ENCODE data around the gene OXER1.

OXER1 gene

DNA sequence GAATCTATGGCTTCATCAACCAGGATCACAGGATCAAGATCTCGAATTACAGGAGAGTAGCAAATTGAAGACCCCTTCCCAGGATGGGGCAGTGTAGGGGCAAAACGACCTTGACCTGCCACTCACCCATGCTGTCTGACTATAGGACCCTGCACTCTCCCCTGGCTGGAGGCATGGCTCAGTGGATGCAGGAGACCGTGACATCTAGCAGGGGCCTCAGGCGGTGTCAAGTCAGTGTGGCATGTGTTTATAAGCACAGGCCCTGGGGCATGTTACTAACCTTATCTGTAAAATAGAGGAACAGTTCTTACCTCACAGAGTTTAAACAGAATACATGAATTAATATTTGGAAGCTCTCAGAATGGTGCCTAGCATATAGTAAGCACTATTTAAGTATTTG is 24.9 kb upstream of the OXER1 start:
- ChIA-PET CTCF (no interaction called here), POLR2A (no interaction called here)
- no peak for TF ChIP-seq BCL11A (tag by site-specific recombination; IDR thresholded peaks at IDR 0.05; ENCODE audit: low read depth)
- no peak for TF ChIP-seq HOXA7 (CRISPR knock-in tag; IDR thresholded peaks at IDR 0.05; ENCODE audit: borderline replicate concordance)
- Histone ChIP-seq H3K4me3 (ENCODE audit: low read depth, low read length) (no peak overlapping the region), H3K27ac (ENCODE audit: extremely low read depth, low read depth, low read length) (no peak overlapping the region), H3K9me3 (ENCODE audit: control insufficient read depth, insufficient read depth, low read depth, low read length) (no peaks in the 10 kb centered on the region), H3K4me1 (ENCODE audit: control insufficient read depth, insufficient read depth, low read length) (no peaks in the 10 kb centered on the region), H3K36me3 (ENCODE audit: control insufficient read depth in 2 of 2, insufficient read depth in 1 of 2, low read length in 2 of 2) (no peaks in the 10 kb centered on the region)

- Histone ChIP-seq H3K4me1 (ENCODE audit: control insufficient read depth, insufficient read depth, low read length) (no peaks in the 10 kb centered on the region), H3K36me3 (ENCODE audit: control insufficient read depth in 2 of 2, insufficient read depth in 1 of 2, low read length in 2 of 2) (no peaks in the 10 kb centered on the region), H3K4me3 (ENCODE audit: low read depth, low read length) (no peak overlapping the region), H3K27ac (ENCODE audit: extremely low read depth, low read depth, low read length) (no peak overlapping the region), H3K9me3 (ENCODE audit: control insufficient read depth, insufficient read depth, low read depth, low read length) (no peaks in the 10 kb centered on the region)
- CTCF ChIA-PET: no interaction called here
- POLR2A ChIA-PET: no interaction called here
- TF ChIP-seq ZNF280C (tag by site-specific recombination; IDR thresholded peaks at IDR 0.05): no peak
- TF ChIP-seq TRIM28 (IDR thresholded peaks at IDR 0.05; ENCODE audit: borderline replicate concordance, low read length): no peak
These were observed 24.5 kb upstream of the OXER1 start for GRCh38 chr2:42788478-42788793.

- TF ChIP-seq ZNF571 (tag by site-specific recombination; IDR thresholded peaks at IDR 0.05) (no peak), ZIC2 (tag by site-specific recombination; IDR thresholded peaks at IDR 0.05) (0 out of 2 replicates have a peak, but pooled peaks have one; percentile 12), TCF7L2 (IDR thresholded peaks at IDR 0.05; ENCODE audit: borderline replicate concordance, low read depth, low read length) (no peak), EGR2 (tag by site-specific recombination; IDR thresholded peaks at IDR 0.05; ENCODE audit: low read depth) (peak; percentile 67), ZFHX2 (tag by site-specific recombination; conservative IDR thresholded peaks at IDR 0.05) (peak; percentile 83)
- no peak overlapping the region for H3K4me3 ChIP-seq (ENCODE audit: low read depth, low read length)
- H3K4me1 ChIP-seq (ENCODE audit: control insufficient read depth, insufficient read depth, low read length): no peaks in the 10 kb centered on the region
- CTCF ChIA-PET: no interaction called here
- POLR2A ChIA-PET: no interaction called here
- no peaks in the 10 kb centered on the region for H3K9me3 ChIP-seq (ENCODE audit: control insufficient read depth, insufficient read depth, low read depth, low read length)
- H3K27ac ChIP-seq (ENCODE audit: extremely low read depth, low read depth, low read length): no peak overlapping the region
- H3K36me3 ChIP-seq (ENCODE audit: control insufficient read depth in 2 of 2, insufficient read depth in 1 of 2, low read length in 2 of 2): no peaks in the 10 kb centered on the region
These were observed 24.0 kb upstream of the OXER1 start for GRCh38 chr2:42787788-42788477.

- ChIA-PET CTCF (interaction anchor here (0.5 kb wide), 1 partner anchor 158 kb away, joined by 3 read pairs; no protein-coding TSS in a partner anchor), POLR2A (no interaction called here)
- Histone ChIP-seq H3K4me1 (ENCODE audit: control insufficient read depth, insufficient read depth, low read length) (no peaks in the 10 kb centered on the region), H3K4me3 (ENCODE audit: low read depth, low read length) (no peak overlapping the region), H3K36me3 (ENCODE audit: control insufficient read depth in 2 of 2, insufficient read depth in 1 of 2, low read length in 2 of 2) (no peaks in the 10 kb centered on the region), H3K9me3 (ENCODE audit: control insufficient read depth, insufficient read depth, low read depth, low read length) (no peaks in the 10 kb centered on the region), H3K27ac (ENCODE audit: extremely low read depth, low read depth, low read length) (no peak overlapping the region)
- TF ChIP-seq, protein P1, sequence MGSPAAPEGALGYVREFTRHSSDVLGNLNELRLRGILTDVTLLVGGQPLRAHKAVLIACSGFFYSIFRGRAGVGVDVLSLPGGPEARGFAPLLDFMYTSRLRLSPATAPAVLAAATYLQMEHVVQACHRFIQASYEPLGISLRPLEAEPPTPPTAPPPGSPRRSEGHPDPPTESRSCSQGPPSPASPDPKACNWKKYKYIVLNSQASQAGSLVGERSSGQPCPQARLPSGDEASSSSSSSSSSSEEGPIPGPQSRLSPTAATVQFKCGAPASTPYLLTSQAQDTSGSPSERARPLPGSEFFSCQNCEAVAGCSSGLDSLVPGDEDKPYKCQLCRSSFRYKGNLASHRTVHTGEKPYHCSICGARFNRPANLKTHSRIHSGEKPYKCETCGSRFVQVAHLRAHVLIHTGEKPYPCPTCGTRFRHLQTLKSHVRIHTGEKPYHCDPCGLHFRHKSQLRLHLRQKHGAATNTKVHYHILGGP (tag by site-specific recombination; IDR thresholded peaks at IDR 0.05): no peak
- TF ChIP-seq OVOL3 (tag by site-specific recombination; IDR thresholded peaks at IDR 0.05) (no peak), ZNF155 (tag by site-specific recombination; IDR thresholded peaks at IDR 0.05) (no peak), ZNF23 (tag by site-specific recombination; IDR thresholded peaks at IDR 0.05; ENCODE audit: borderline replicate concordance) (no peak), ZBTB44 (tag by site-specific recombination; IDR thresholded peaks at IDR 0.05) (no peak), ZBTB21 (tag by site-specific recombination; IDR thresholded peaks at IDR 0.05) (no peak), ZNF26 (tag by site-specific recombination; IDR thresholded peaks at IDR 0.05) (no peak), ZNF677 (tag by site-specific recombination; IDR thresholded peaks at IDR 0.05) (no peak), ZNF623 (tag by site-specific recombination; IDR thresholded peaks at IDR 0.05) (no peak)
- TF ChIP-seq, protein P2, sequence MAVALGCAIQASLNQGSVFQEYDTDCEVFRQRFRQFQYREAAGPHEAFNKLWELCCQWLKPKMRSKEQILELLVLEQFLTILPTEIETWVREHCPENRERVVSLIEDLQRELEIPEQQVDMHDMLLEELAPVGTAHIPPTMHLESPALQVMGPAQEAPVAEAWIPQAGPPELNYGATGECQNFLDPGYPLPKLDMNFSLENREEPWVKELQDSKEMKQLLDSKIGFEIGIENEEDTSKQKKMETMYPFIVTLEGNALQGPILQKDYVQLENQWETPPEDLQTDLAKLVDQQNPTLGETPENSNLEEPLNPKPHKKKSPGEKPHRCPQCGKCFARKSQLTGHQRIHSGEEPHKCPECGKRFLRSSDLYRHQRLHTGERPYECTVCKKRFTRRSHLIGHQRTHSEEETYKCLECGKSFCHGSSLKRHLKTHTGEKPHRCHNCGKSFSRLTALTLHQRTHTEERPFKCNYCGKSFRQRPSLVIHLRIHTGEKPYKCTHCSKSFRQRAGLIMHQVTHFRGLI (tag by site-specific recombination; IDR thresholded peaks at IDR 0.05): no peak
These were observed 23.5 kb upstream of the OXER1 start for GRCh38 chr2:42787424-42787787.

Data from HEK293 (cell line).